Ishikawa (cell line): ENCODE measurements around the gene SEC16A.

Experiments used
- CEBPB ChIP-seq: IDR thresholded peaks from 2 replicates; pipeline ENCODE4 v1.6.1; 2012
- CREB1 ChIP-seq: IDR thresholded peaks from 2 replicates; pipeline ENCODE4 v1.6.1; 2012; ENCODE audit warnings: low read depth
- EGR1 ChIP-seq: IDR thresholded peaks from 2 replicates; pipeline ENCODE4 v1.6.1; 2012
- FOXM1 ChIP-seq: IDR thresholded peaks from 2 replicates; pipeline ENCODE4 v1.6.1; 2012; ENCODE audit warnings: low read depth, borderline replicate concordance
- NFIC ChIP-seq: IDR thresholded peaks from 2 replicates; pipeline ENCODE4 v1.6.1; 2012
- RAD21 ChIP-seq: IDR thresholded peaks from 2 replicates; pipeline ENCODE4 v1.6.1; 2012; ENCODE audit warnings: low read depth
- TAF1 ChIP-seq: IDR thresholded peaks from 2 replicates; pipeline ENCODE4 v1.6.1; 2012; ENCODE audit warnings: low read depth, mild to moderate bottlenecking
- TCF12 ChIP-seq: IDR thresholded peaks from 2 replicates; pipeline ENCODE4 v1.6.1; 2012; ENCODE audit warnings: low read depth
- TEAD4 ChIP-seq: IDR thresholded peaks from 2 replicates; pipeline ENCODE4 v1.6.1; 2012
- YY1 ChIP-seq: IDR thresholded peaks from 2 replicates; pipeline ENCODE4 v1.6.1; 2012; ENCODE audit warnings: low read depth
- ZBTB7A ChIP-seq: IDR thresholded peaks from 2 replicates; pipeline ENCODE4 v1.6.1; 2012; ENCODE audit warnings: low read depth
- TF ChIP-seq, protein P1 (sequence below): IDR thresholded peaks from 2 replicates; pipeline ENCODE4 v1.6.1; 2012; ENCODE audit warnings: low read depth, mild to moderate bottlenecking
- TF ChIP-seq, protein P2 (sequence below): IDR thresholded peaks from 2 replicates; pipeline ENCODE4 v1.6.1; 2012
- TF ChIP-seq, protein P3 (sequence below): IDR thresholded peaks from 2 replicates; pipeline ENCODE4 v1.6.1; 2012

The SEC16A gene

DNA sequence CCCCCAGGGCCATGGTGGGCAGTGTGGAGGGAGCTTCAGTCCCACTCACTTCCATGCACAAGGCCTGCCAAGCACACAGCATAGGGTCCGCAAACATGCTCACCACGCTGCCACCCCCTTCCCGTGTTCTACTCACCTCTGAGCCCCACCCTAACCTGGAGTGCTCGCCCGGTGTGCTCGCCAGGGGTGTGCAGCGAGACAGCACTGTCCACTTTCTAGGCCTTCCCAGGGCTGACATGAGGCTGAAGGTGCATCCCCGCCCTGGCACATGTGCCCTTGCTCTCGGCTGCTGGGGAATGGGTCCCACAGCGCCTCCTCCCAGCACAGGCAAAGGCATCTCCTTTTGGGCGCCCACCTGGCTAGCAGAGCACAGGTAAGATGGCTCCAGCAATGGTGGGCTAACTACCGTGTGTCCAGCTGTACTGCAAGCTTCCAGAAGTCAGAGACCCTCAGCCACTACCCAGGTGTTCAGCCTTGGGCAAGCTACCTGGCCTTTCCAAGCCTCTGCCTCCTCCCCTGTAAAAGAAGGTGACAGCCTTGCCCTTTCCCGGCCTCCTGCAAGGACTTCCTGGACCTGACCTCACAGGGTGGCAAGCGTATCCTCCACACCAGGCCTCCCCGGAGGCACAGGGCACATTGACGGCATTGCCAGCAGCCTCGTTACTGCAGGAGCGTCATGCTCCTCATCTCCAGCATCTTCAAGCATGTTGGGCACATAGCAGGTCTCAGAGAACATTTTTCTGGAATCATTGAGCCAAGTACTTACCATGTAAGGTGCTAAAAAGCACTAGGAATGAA, 4.2 kb upstream of the SEC16A start:
- TF ChIP-seq TAF1 (no peak), CEBPB (no peak), TCF12 (no peak), EGR1 (no peak), FOXM1 (no peak), YY1 (no peak), TEAD4 (no peak), CREB1 (no peak), RAD21 (no peak), ZBTB7A (no peak), NFIC (no peak)
- TF ChIP-seq, protein P1, sequence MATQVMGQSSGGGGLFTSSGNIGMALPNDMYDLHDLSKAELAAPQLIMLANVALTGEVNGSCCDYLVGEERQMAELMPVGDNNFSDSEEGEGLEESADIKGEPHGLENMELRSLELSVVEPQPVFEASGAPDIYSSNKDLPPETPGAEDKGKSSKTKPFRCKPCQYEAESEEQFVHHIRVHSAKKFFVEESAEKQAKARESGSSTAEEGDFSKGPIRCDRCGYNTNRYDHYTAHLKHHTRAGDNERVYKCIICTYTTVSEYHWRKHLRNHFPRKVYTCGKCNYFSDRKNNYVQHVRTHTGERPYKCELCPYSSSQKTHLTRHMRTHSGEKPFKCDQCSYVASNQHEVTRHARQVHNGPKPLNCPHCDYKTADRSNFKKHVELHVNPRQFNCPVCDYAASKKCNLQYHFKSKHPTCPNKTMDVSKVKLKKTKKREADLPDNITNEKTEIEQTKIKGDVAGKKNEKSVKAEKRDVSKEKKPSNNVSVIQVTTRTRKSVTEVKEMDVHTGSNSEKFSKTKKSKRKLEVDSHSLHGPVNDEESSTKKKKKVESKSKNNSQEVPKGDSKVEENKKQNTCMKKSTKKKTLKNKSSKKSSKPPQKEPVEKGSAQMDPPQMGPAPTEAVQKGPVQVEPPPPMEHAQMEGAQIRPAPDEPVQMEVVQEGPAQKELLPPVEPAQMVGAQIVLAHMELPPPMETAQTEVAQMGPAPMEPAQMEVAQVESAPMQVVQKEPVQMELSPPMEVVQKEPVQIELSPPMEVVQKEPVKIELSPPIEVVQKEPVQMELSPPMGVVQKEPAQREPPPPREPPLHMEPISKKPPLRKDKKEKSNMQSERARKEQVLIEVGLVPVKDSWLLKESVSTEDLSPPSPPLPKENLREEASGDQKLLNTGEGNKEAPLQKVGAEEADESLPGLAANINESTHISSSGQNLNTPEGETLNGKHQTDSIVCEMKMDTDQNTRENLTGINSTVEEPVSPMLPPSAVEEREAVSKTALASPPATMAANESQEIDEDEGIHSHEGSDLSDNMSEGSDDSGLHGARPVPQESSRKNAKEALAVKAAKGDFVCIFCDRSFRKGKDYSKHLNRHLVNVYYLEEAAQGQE, result no peak
- TF ChIP-seq, protein P2, sequence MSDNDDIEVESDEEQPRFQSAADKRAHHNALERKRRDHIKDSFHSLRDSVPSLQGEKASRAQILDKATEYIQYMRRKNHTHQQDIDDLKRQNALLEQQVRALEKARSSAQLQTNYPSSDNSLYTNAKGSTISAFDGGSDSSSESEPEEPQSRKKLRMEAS, result no peak
- TF ChIP-seq, protein P3, sequence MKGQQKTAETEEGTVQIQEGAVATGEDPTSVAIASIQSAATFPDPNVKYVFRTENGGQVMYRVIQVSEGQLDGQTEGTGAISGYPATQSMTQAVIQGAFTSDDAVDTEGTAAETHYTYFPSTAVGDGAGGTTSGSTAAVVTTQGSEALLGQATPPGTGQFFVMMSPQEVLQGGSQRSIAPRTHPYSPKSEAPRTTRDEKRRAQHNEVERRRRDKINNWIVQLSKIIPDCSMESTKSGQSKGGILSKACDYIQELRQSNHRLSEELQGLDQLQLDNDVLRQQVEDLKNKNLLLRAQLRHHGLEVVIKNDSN, result no peak

DNA sequence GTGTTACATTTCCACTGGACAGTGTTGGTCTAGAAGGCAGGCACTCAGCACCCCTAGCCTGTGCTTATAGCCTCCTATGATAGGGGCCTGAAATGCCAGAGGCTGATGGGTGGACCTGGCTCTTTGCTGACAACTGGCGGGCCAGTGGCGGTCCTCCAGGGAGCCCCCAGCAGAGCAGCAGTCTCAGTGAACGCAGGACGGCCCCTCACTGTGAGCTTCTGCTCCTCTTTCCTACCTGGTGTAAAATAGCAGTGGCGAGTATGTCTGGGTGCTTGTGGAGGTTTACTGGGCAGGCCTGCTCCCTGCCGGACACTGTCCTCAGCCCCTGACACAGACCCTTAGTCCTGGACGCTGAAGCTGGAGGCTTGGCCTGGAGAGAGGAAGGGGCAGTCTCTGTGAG, 3.3 kb upstream of the SEC16A start:
- TF ChIP-seq, protein P2, result no peak
- no peak for TF ChIP-seq ZBTB7A
- TF ChIP-seq TCF12, result no peak
- TF ChIP-seq YY1, result no peak
- TF ChIP-seq CEBPB, result no peak
- TF ChIP-seq, protein P1, result no peak
- TF ChIP-seq NFIC, result no peak
- no peak for TF ChIP-seq RAD21
- TF ChIP-seq, protein P3, result no peak
- TF ChIP-seq EGR1, result no peak
- TF ChIP-seq FOXM1, result no peak
- TF ChIP-seq CREB1, result no peak

DNA sequence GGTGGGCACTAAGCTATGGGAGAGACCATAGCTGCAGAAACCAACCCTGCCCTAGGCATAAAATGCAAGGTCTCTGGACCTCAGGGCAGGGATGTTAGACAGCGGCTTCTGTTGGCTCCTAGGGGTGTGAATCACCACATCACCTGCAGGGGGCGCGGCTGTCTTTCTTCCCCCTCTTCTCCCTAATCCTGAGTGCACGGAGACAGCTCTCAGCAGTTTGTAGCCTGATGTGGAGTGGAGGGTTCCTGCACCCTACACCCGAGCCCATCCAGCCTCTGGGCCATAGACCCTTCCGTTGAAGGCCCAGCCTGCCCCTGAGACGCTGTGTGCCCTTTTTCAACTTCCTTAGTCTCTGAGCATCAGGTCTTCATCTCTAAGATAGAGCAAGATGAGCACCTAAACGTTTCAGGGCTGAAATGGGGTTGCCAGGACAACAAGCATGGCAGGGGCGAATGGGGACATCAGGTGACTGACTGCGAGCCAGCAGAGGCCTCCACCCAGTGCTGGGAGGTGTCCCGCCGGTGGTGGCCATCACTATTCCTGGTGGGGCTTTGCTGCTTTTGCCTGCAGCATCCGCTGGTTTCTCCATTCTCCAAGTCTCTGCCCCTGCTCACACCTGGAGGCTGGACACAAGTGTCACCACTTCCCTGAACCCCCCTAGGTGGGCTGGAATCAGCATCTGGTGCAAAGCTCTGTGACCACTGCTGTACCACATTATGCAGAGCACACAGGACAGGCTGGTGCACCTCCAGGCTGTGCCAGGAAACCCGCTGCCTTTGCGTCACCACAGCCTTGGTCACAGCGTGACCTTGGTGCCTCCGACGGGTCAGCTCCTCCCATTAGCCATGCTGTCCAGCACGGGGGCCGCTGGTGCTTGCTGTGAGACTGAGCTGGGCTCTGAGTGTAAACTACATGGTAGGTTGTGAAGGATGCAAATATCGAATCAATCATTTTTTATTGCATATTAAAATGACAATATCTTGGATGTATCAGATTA, 2.5 kb upstream of the SEC16A start:
- TF ChIP-seq, protein P1, result no peak
- TF ChIP-seq RAD21, result peak; percentile 88
